OCI-LY3 (cell line): ENCODE measurements around the gene PIM2.

ENCODE experiments used
- CTCF ChIP-seq: fragments of 200-600, 300-600 bp; sonication (generic); IDR thresholded peaks from 2 replicates; pipeline ENCODE4 v1.5.1; 2014; ENCODE audit warnings: antibody characterized with exemption, low read length, low read depth
- EZH2phosphoT487 ChIP-seq: fragments of 200-600 bp; shearing (Covaris generic); IDR thresholded peaks from 2 replicates; pipeline ENCODE4 v1.6.1; 2018; ENCODE audit warnings: antibody characterized with exemption, mixed run types, low read depth

- TF ChIP-seq CTCF (no peak), EZH2phosphoT487 (no peak)
These were observed 21.1 kb downstream of the PIM2 start, which contains the start of the genes PQBP1 and TIMM17B for GRCh38 chrX:48897625-48898306.
